GM12878 (cell line): ENCODE results near the gene UBE3C. TPM values are rescaled to one million over a fixed set of nuclear protein-coding genes. Genes with fewer than 3 reads are reported as not detected.
A peak's percentile ranks its signal among the peaks of the same experiment; 100 is the strongest.
"Not testable (repeated sequence)": the region's sequence is repeated elsewhere in the genome, so short reads cannot be mapped to it uniquely, and the experiment has no call there.

Experiments used
- ATAC-seq: fragments of 200-7000 bp; cut with Tn5 transposase; 3 replicates; pipeline ENCODE4 v1.9.1; 2020; ENCODE audit warnings: mild to moderate bottlenecking, moderate library complexity
- BruUV-seq: library from RNA; stranded (reverse); fragments of 400-500 nt; replicated peaks from 2 replicates; lab custom pipeline; 2021; lab: Mats Ljungman, UMichigan
- CTCF ChIA-PET: fragments of 300-600 bp; sonication (Branson Sonifier 250); formaldehyde crosslinking; extraction: SDS; loops from one replicate; lab custom pipeline; 2021; ENCODE audit warnings: inconsistent platforms; lab: Yijun Ruan, JAX
- POLR2A ChIA-PET: fragments of 350-600 bp; formaldehyde crosslinking; extraction: SDS; loops from one replicate; lab custom pipeline; 2021; ENCODE audit warnings: inconsistent platforms; lab: Charles Lee
- RAD21 ChIA-PET: fragments of 300-600 bp; sonication (Branson Sonifier 250); formaldehyde crosslinking; loops from one replicate; lab custom pipeline; 2023; ENCODE audit warnings: antibody characterized with exemption; ENCODE audit not compliant: unreplicated experiment; lab: Charles Lee
- SMC1A ChIA-PET: fragments of 300-600 bp; sonication (Branson Sonifier 250); formaldehyde crosslinking; loops from one replicate; lab custom pipeline; 2023; ENCODE audit not compliant: unreplicated experiment, uncharacterized antibody; lab: Charles Lee
- DNase-seq: peaks from one replicate; pipeline ENCODE4 v3.0.0-alpha.2; 2011; ENCODE audit warnings: low read depth, low spot score
- FAIRE-seq: peaks from 3 replicates; lab custom pipeline; 2011; peaks lifted over from hg19 to GRCh38; lab: Jason Lieb, UNC
- H2AFZ ChIP-seq: 2 replicates; pipeline ENCODE4 v1.6.0; 2011; ENCODE audit warnings: low read depth, low read length, control low read depth; ENCODE audit not compliant: control insufficient read depth
- H3K27ac ChIP-seq: 2 replicates; pipeline ENCODE4 v1.5.1; 2011; ENCODE audit warnings: control low read depth; ENCODE audit not compliant: control insufficient read depth, insufficient read depth
- H3K27me3 ChIP-seq, 2 experiments: replicated peaks in 1 of 2; 2 replicates each; pipeline versions ENCODE4 v1.6.0 to v1.6.1; 2011; ENCODE audit warnings: low read length in 1 of 2; ENCODE audit not compliant: control insufficient read depth in 2 of 2, insufficient read depth in 2 of 2
- H3K36me3 ChIP-seq, 2 experiments: 2 replicates each; pipeline ENCODE4 v1.5.1; 2011; ENCODE audit warnings: low read length in 1 of 2; ENCODE audit not compliant: control insufficient read depth in 2 of 2, insufficient read depth in 2 of 2
- H3K4me1 ChIP-seq: 2 replicates; pipeline ENCODE4 v1.6.1; 2011; ENCODE audit warnings: mild to moderate bottlenecking, low read length, moderate library complexity, mixed read lengths; ENCODE audit not compliant: control insufficient read depth, insufficient read depth
- H3K4me2 ChIP-seq: 2 replicates; pipeline ENCODE4 v1.6.0; 2011; ENCODE audit warnings: control low read depth; ENCODE audit not compliant: control insufficient read depth, insufficient read depth
- H3K4me3 ChIP-seq: fragments of 200-600 bp; sonication (generic); 2 replicates; pipeline ENCODE4 v1.5.1; 2016
- H3K79me2 ChIP-seq: 2 replicates; pipeline ENCODE4 v1.6.0; 2011; ENCODE audit warnings: low read length; ENCODE audit not compliant: control insufficient read depth, insufficient read depth
- H3K9ac ChIP-seq: 2 replicates; pipeline ENCODE4 v1.8.0; 2011; ENCODE audit warnings: low read length, control low read depth, mixed read lengths; ENCODE audit not compliant: control insufficient read depth, insufficient read depth
- H3K9me3 ChIP-seq: replicated peaks from 3 replicates; pipeline ENCODE4 v1.5.1; 2011; ENCODE audit warnings: mild to moderate bottlenecking, low read length; ENCODE audit not compliant: control insufficient read depth, insufficient read depth
- H4K20me1 ChIP-seq: 2 replicates; pipeline ENCODE4 v1.6.0; 2011; ENCODE audit not compliant: control insufficient read depth, insufficient read depth
- FOS ChIP-seq: IDR thresholded peaks from 3 replicates; pipeline ENCODE4 v1.6.1; 2011; ENCODE audit warnings: borderline replicate concordance; ENCODE audit not compliant: insufficient read length; ENCODE audit errors: extremely low read depth
- REST ChIP-seq: IDR thresholded peaks from 2 replicates; pipeline ENCODE4 v1.6.1; 2012; ENCODE audit warnings: mild to moderate bottlenecking, low read depth, low read length
- RUNX3 ChIP-seq: IDR thresholded peaks from 2 replicates; pipeline ENCODE4 v1.6.1; 2012; ENCODE audit warnings: low read length, inconsistent platforms
- SRF ChIP-seq, 2 experiments: IDR thresholded peaks; 2 replicates each; pipeline ENCODE4 v1.6.1; 2011; ENCODE audit warnings: low read depth in 2 of 2, low read length in 2 of 2, mild to moderate bottlenecking in 1 of 2, moderate library complexity in 1 of 2
- SUZ12 ChIP-seq: fragments of 200-600 bp; sonication (generic); IDR thresholded peaks from one replicate; pipeline ENCODE4 v1.6.1; 2018; ENCODE audit warnings: antibody characterized with exemption, mild to moderate bottlenecking; ENCODE audit not compliant: unreplicated experiment
- TCF3 ChIP-seq: IDR thresholded peaks from 2 replicates; pipeline ENCODE4 v1.6.1; 2012; ENCODE audit warnings: low read depth, mild to moderate bottlenecking, low read length, borderline replicate concordance; ENCODE audit not compliant: insufficient read depth
- ZBTB33 ChIP-seq: fragments of 450-650 bp; IDR thresholded peaks from 2 replicates; pipeline ENCODE4 v1.6.1; 2017; ENCODE audit warnings: mild to moderate bottlenecking
- WGBS: methylation state at CpG from one replicate; pipeline ENCODE4 v1.1.6; 2016; ENCODE audit warnings: low lambda C conversion rate; ENCODE audit not compliant: insufficient replicate concordance, insufficient coverage; ENCODE audit errors: missing lambda C conversion rate; 5-methylcytosine and 5-hydroxymethylcytosine counted together
- in situ Hi-C: fragments of 300-500 bp; cut with MboI; formaldehyde crosslinking; loops from 9 replicates; pipeline ENCODE4 v1.14.3; 2018; ENCODE audit warnings: mixed read lengths
- intact Hi-C: fragments of 100-400 bp; cut with micrococcal nuclease; formaldehyde crosslinking; loops from one replicate; pipeline ENCODE4 v1.14.2; 2022; ENCODE audit not compliant: unreplicated experiment
- polyA plus RNA-seq, 11 experiments: library from polyadenylated mRNA; depleted of rRNA in 4 of 11; unstranded in 6 of 11; stranded (reverse) in 5 of 11; fragments of >200 nt; fragmentation: Nextera tagmentation in 4 of 11; fragmentation: Illumina TruSeq in 1 of 11; extraction: Ambion mirVana in 4 of 11; extraction: Trizol in 1 of 11; gene quantifications; 1 replicate in 1 of 11; 2 replicates in 10 of 11; pipeline versions ENCODE4 v1.2.1 to v1.2.3, GENCODE V29; 2011 to 2016; ENCODE audit warnings: inconsistent platforms in 2 of 11, missing spikeins in 2 of 11, low read depth in 1 of 11
- total RNA-seq, 4 experiments: library from RNA; depleted of rRNA in 3 of 4; stranded (reverse); fragments of >200 nt in 3 of 4; fragmentation: Illumina TruSeq in 1 of 4; extraction: Trizol in 1 of 4; gene quantifications; 2 replicates each; pipeline versions ENCODE4 v1.2.1 to v1.2.3, GENCODE V29; 2013 to 2021

UBE3C gene
- total and polyA plus RNA-seq, 10 of the 15 experiments (the other 5 are each of a cell fraction or from before 2014, with no cell fraction given) = 7.9 to 65.9 (median 45.2) TPM

- TF ChIP-seq ZBTB33 = no peak
- TF ChIP-seq REST = no peak
- no peak for TF ChIP-seq SRF (IDR thresholded peaks at IDR 0.05; ENCODE audit: low read depth in 2 of 2, low read length in 2 of 2)
- no peak for TF ChIP-seq TCF3
- TF ChIP-seq RUNX3 = peak; percentile 10; the same call in 1 of the 2 replicates
- no peak for TF ChIP-seq SUZ12
- no peak for TF ChIP-seq FOS
These were observed 134.7 kb downstream of the UBE3C start (continued) for GRCh38 chr7:157273208-157274093.

GRCh38 chr7:157274094-157274634, 135.4 kb downstream of the UBE3C start:
- H2AFZ ChIP-seq, FAIRE-seq, H3K9ac ChIP-seq, intact Hi-C loops, H3K79me2 ChIP-seq, H3K4me1 ChIP-seq, H3K27me3 ChIP-seq, H4K20me1 ChIP-seq, H3K4me3 ChIP-seq, H3K9me3 ChIP-seq, H3K4me2 ChIP-seq, H3K27ac ChIP-seq, ATAC-seq, BruUV-seq, DNase-seq: not testable (repeated sequence)
- SMC1A ChIA-PET = interaction anchor here (0.6 to 2.0 kb wide), 5 partner anchors 49 to 324 kb away, joined by 3 to 13 read pairs (median 5); partner anchors contain the start of gene NOM1
- CTCF ChIA-PET = interaction anchor here (0.7 to 4.3 kb wide), 21 partner anchors 8 to 330 kb away, joined by 3 to 27 read pairs (median 4); partner anchors contain the start of gene NOM1
- WGBS = 74% methylated on average over 10 of the region's 10 CpGs
- POLR2A ChIA-PET = interaction anchor here (0.5 kb wide), 1 partner anchor 65 kb away, joined by 5 read pairs; no protein-coding TSS in a partner anchor
- in situ Hi-C loops = loop anchor here (5.0 to 25.0 kb wide), 2 partner anchors 302 to 1462 kb away; partner anchors contain the start of gene SHH
- H3K36me3 ChIP-seq = peaks cover 0 to 11% of the 10 kb centered on the region in 2 experiments; a peak in 2 of 4 replicates
- RAD21 ChIA-PET = interaction anchor here (1.1 to 1.3 kb wide), 2 partner anchors 109 to 302 kb away, joined by 3 to 5 read pairs; no protein-coding TSS in a partner anchor
